Large intestine (tissue), 3 donors: ENCODE results near the gene PC. TPM values are rescaled to one million over a fixed set of nuclear protein-coding genes. Genes with fewer than 3 reads are reported as not detected.

Experiments used
- DNase-seq, 2 donors: peaks; one replicate each; pipeline versions ENCODE4 v3.0.0 to v3.0.0-alpha.2; 2013
- H3K27ac ChIP-seq: one replicate; pipeline ENCODE4 v1.5.1; 2013; ENCODE audit warnings: low read length
- H3K27me3 ChIP-seq: 2 replicates; pipeline ENCODE4 v1.6.1; 2013; ENCODE audit warnings: low read length; ENCODE audit not compliant: control insufficient read depth, insufficient read depth
- H3K36me3 ChIP-seq: 2 replicates; pipeline ENCODE4 v1.6.1; 2013; ENCODE audit warnings: low read length; ENCODE audit not compliant: control insufficient read depth, insufficient read depth
- H3K4me1 ChIP-seq: one replicate; pipeline ENCODE4 v1.6.1; 2013; ENCODE audit warnings: low read length; ENCODE audit not compliant: control insufficient read depth, insufficient read depth
- H3K4me3 ChIP-seq: one replicate; pipeline ENCODE4 v1.5.1; 2013; ENCODE audit warnings: low read length
- H3K9me3 ChIP-seq: one replicate; pipeline ENCODE4 v1.6.1; 2013; ENCODE audit warnings: mild to moderate bottlenecking, low read depth, low read length, moderate library complexity; ENCODE audit not compliant: control insufficient read depth
- WGBS: methylation state at CpG from one replicate; pipeline ENCODE4 v1.1.5; 2013; ENCODE audit warnings: low lambda C conversion rate; ENCODE audit not compliant: insufficient coverage; 5-methylcytosine and 5-hydroxymethylcytosine counted together
- polyA plus RNA-seq: library from polyadenylated mRNA; unstranded; fragments of 120-200 nt; gene quantifications from one replicate; pipeline ENCODE4 v1.2.1, GENCODE V29; 2013

The PC gene
- polyA plus RNA-seq, 1 donor = 12.5 TPM

- Histone ChIP-seq H3K27me3 (no peaks in the 10 kb centered on the region), H3K36me3 (peaks cover 3% of the 10 kb centered on the region), H3K4me3 (no peak overlapping the region), H3K27ac (no peak overlapping the region), H3K4me1 (peaks cover 3% of the 10 kb centered on the region), H3K9me3 (no peaks in the 10 kb centered on the region)
- WGBS = no CpG with 5 or more reads among the region's 4 CpGs
- no peak for DNase-seq
These were observed 72.7 kb downstream of the PC start for GRCh38 chr11:66885469-66885868.

GRCh38 chr11:66884443-66884842 is 73.7 kb downstream of the PC start:
- no peak overlapping the region for H3K4me3 ChIP-seq
- no peak for DNase-seq
- H3K27ac ChIP-seq = no peak overlapping the region
- peaks cover 3% of the 10 kb centered on the region for H3K36me3 ChIP-seq
- no peaks in the 10 kb centered on the region for H3K9me3 ChIP-seq
- H3K4me1 ChIP-seq = peaks cover 3% of the 10 kb centered on the region
- no peaks in the 10 kb centered on the region for H3K27me3 ChIP-seq
- WGBS = no CpG with 5 or more reads among the region's 4 CpGs

- Histone ChIP-seq H3K27ac (no peak overlapping the region), H3K4me1 (peaks cover 7% of the 10 kb centered on the region), H3K4me3 (no peak overlapping the region), H3K36me3 (peaks cover 2% of the 10 kb centered on the region), H3K27me3 (no peaks in the 10 kb centered on the region), H3K9me3 (no peaks in the 10 kb centered on the region)
- DNase-seq = peak; percentile 42 to 51
- no CpG with 5 or more reads among the region's 29 CpGs for WGBS
These were observed 74.9 kb downstream of the PC start for GRCh38 chr11:66883016-66883965.

- Histone ChIP-seq H3K27ac (no peak overlapping the region), H3K4me3 (no peak overlapping the region), H3K36me3 (no peaks in the 10 kb centered on the region), H3K4me1 (peaks cover 7% of the 10 kb centered on the region), H3K9me3 (no peaks in the 10 kb centered on the region), H3K27me3 (no peaks in the 10 kb centered on the region)
- no CpG with 5 or more reads among the region's 14 CpGs for WGBS
- DNase-seq = no peak
These were observed 75.6 kb downstream of the PC start for GRCh38 chr11:66882561-66883015.

- Histone ChIP-seq H3K4me1 (peaks cover 7% of the 10 kb centered on the region), H3K4me3 (no peak overlapping the region), H3K36me3 (no peaks in the 10 kb centered on the region), H3K27me3 (no peaks in the 10 kb centered on the region), H3K9me3 (no peaks in the 10 kb centered on the region), H3K27ac (no peak overlapping the region)
- WGBS = no CpG with 5 or more reads among the region's 9 CpGs
- DNase-seq = no peak
These were observed 76.2 kb downstream of the PC start for GRCh38 chr11:66881927-66882452.

- no peaks in the 10 kb centered on the region for H3K36me3 ChIP-seq
- WGBS = no CpG with 5 or more reads among the region's 10 CpGs
- no peak overlapping the region for H3K4me3 ChIP-seq
- H3K4me1 ChIP-seq = peaks cover 7% of the 10 kb centered on the region
- no peak for DNase-seq
- no peaks in the 10 kb centered on the region for H3K27me3 ChIP-seq
- no peak overlapping the region for H3K27ac ChIP-seq
- no peaks in the 10 kb centered on the region for H3K9me3 ChIP-seq
These were observed 76.7 kb downstream of the PC start for GRCh38 chr11:66881451-66881835.

GRCh38 chr11:66880496-66881450 is 77.4 kb downstream of the PC start:
- H3K27me3 ChIP-seq = no peaks in the 10 kb centered on the region
- peaks cover 7% of the 10 kb centered on the region for H3K4me1 ChIP-seq
- H3K36me3 ChIP-seq = no peaks in the 10 kb centered on the region
- no peak overlapping the region for H3K4me3 ChIP-seq
- H3K9me3 ChIP-seq = no peaks in the 10 kb centered on the region
- WGBS = no CpG with 5 or more reads among the region's 14 CpGs
- H3K27ac ChIP-seq = no peak overlapping the region
- no peak for DNase-seq

- no CpG with 5 or more reads among the region's 8 CpGs for WGBS
- H3K27me3 ChIP-seq = no peaks in the 10 kb centered on the region
- H3K27ac ChIP-seq = no peak overlapping the region
- H3K4me1 ChIP-seq = peaks cover 7% of the 10 kb centered on the region
- DNase-seq = no peak
- peaks cover 2% of the 10 kb centered on the region for H3K9me3 ChIP-seq
- no peaks in the 10 kb centered on the region for H3K36me3 ChIP-seq
- no peak overlapping the region for H3K4me3 ChIP-seq
These were observed 78.2 kb downstream of the PC start for GRCh38 chr11:66879999-66880398.

- no peaks in the 10 kb centered on the region for H3K27me3 ChIP-seq
- no CpG with 5 or more reads among the region's 9 CpGs for WGBS
- no peaks in the 10 kb centered on the region for H3K36me3 ChIP-seq
- H3K27ac ChIP-seq = no peak overlapping the region
- no peak for DNase-seq
- H3K9me3 ChIP-seq = peaks cover 2% of the 10 kb centered on the region
- H3K4me3 ChIP-seq = no peak overlapping the region
- H3K4me1 ChIP-seq = peaks cover 7% of the 10 kb centered on the region
These were observed 78.6 kb downstream of the PC start for GRCh38 chr11:66879583-66879982.

GRCh38 chr11:66879000-66879399 is 79.2 kb downstream of the PC start:
- H3K36me3 ChIP-seq = no peaks in the 10 kb centered on the region
- peaks cover 2% of the 10 kb centered on the region for H3K9me3 ChIP-seq
- whole genome bisulfite sequencing = no CpG with 5 or more reads among the region's 7 CpGs
- no peaks in the 10 kb centered on the region for H3K27me3 ChIP-seq
- H3K4me1 ChIP-seq = peaks cover 7% of the 10 kb centered on the region
- H3K4me3 ChIP-seq = no peak overlapping the region
- H3K27ac ChIP-seq = no peak overlapping the region
- no peak for DNase-seq
